Endodermal cell (in vitro differentiated cells): ENCODE results near the gene BCL7A. TPM values are rescaled to one million over a fixed set of nuclear protein-coding genes. Genes with fewer than 3 reads are reported as not detected.

Experiments used
- DNase-seq: peaks from one replicate; pipeline ENCODE4 v3.0.0-alpha.2; 2017
- H3K27ac ChIP-seq: 2 replicates; pipeline ENCODE4 v1.5.1; 2013; ENCODE audit warnings: mild to moderate bottlenecking, low read depth, low read length, moderate library complexity
- H3K27me3 ChIP-seq: 2 replicates; pipeline ENCODE4 v1.6.1; 2013; ENCODE audit warnings: mild to moderate bottlenecking, low read length, moderate library complexity; ENCODE audit not compliant: insufficient read depth, control insufficient read depth, poor library complexity, severe bottlenecking
- H3K36me3 ChIP-seq: 2 replicates; pipeline ENCODE4 v1.7.0; 2013; ENCODE audit warnings: mild to moderate bottlenecking, low read length, moderate library complexity; ENCODE audit not compliant: control insufficient read depth, insufficient read depth
- H3K4me1 ChIP-seq: one replicate; pipeline ENCODE4 v1.7.0; 2013; ENCODE audit warnings: low read length; ENCODE audit not compliant: control insufficient read depth, insufficient read depth
- H3K4me3 ChIP-seq: 2 replicates; pipeline ENCODE4 v1.5.1; 2013; ENCODE audit warnings: mild to moderate bottlenecking, low read length, moderate library complexity
- H3K9ac ChIP-seq: 2 replicates; pipeline ENCODE4 v1.6.1; 2013; ENCODE audit warnings: mild to moderate bottlenecking, low read length, moderate library complexity; ENCODE audit not compliant: poor library complexity, severe bottlenecking; ENCODE audit errors: extremely low read depth
- H3K9me3 ChIP-seq: 2 replicates; pipeline ENCODE4 v1.6.1; 2013; ENCODE audit warnings: mild to moderate bottlenecking, low read length, moderate library complexity; ENCODE audit not compliant: control insufficient read depth
- H3K27ac Mint-ChIP-seq: 2 replicates; pipeline ENCODE4 v1.8.0; 2020; ENCODE audit warnings: mixed read lengths
- H3K27me3 Mint-ChIP-seq: 2 replicates; pipeline ENCODE4 v1.8.0; 2021; ENCODE audit warnings: mild to moderate bottlenecking, mixed read lengths; ENCODE audit not compliant: insufficient read depth
- H3K36me3 Mint-ChIP-seq: 2 replicates; pipeline ENCODE4 v1.8.0; 2020; ENCODE audit warnings: low read depth, mixed read lengths
- H3K4me1 Mint-ChIP-seq: 2 replicates; pipeline ENCODE4 v1.8.0; 2020; ENCODE audit warnings: mixed read lengths
- H3K4me3 Mint-ChIP-seq: 2 replicates; pipeline ENCODE4 v1.8.0; 2020; ENCODE audit warnings: mild to moderate bottlenecking, moderate library complexity, mixed read lengths
- H3K9me3 Mint-ChIP-seq: 2 replicates; pipeline ENCODE4 v1.8.0; 2020; ENCODE audit warnings: mild to moderate bottlenecking, mixed read lengths
- CTCF ChIP-seq: fragments of 200-600 bp; sonication (generic); conservative IDR thresholded peaks from 2 replicates; pipeline ENCODE4 v1.5.0; 2021; ENCODE audit warnings: antibody characterized with exemption, mild to moderate bottlenecking
- WGBS, 2 experiments: methylation state at CpG; one replicate each; pipeline versions ENCODE4 v1.1.5 to v1.1.7; 2013; ENCODE audit warnings: missing lambda C conversion rate in 2 of 2, mixed read lengths in 1 of 2; ENCODE audit not compliant: insufficient coverage in 1 of 2, insufficient read length in 1 of 2; 5-methylcytosine and 5-hydroxymethylcytosine counted together
- total RNA-seq, 2 donors: library from RNA; stranded (reverse); fragmentation: NEBNext Ultra II Directional in 1 of 2; extraction: Animal tissue kit (Norgen Biotek cat#: 25700) in 1 of 2; gene quantifications; 2 replicates in 1 of 2; 3 replicates in 1 of 2; pipeline ENCODE4 v1.2.1, GENCODE V29; 2021

The BCL7A gene
- total RNA-seq, 2 donors from 2014 or later: 22.3 to 28.9 TPM

GRCh38 chr12:122096014-122096413, 74.3 kb downstream of the BCL7A start:
- H3K9ac ChIP-seq: no peak overlapping the region
- no peak overlapping the region for H3K27ac ChIP-seq
- H3K27me3 Mint-ChIP-seq: no peaks in the 10 kb centered on the region
- H3K4me1 ChIP-seq: peaks cover 18% of the 10 kb centered on the region
- no peak for TF ChIP-seq CTCF
- no peak overlapping the region for H3K4me3 ChIP-seq
- H3K27ac Mint-ChIP-seq: no peak overlapping the region
- H3K4me3 Mint-ChIP-seq: no peak overlapping the region
- no peak for DNase-seq
- 86 to 96% methylated on average over 4 to 9 of the region's 9 CpGs for WGBS, 2 experiments
- H3K36me3 Mint-ChIP-seq: peaks cover 4% of the 10 kb centered on the region
- H3K9me3 ChIP-seq: no peaks in the 10 kb centered on the region
- H3K36me3 ChIP-seq: no peaks in the 10 kb centered on the region
- H3K9me3 Mint-ChIP-seq: peaks cover under 1% of the 10 kb centered on the region
- H3K27me3 ChIP-seq: no peaks in the 10 kb centered on the region
- H3K4me1 Mint-ChIP-seq: peaks cover 38% of the 10 kb centered on the region

- no peak overlapping the region for H3K27ac ChIP-seq
Measured at GRCh38 chr12:122096591-122097149, 75.0 kb downstream of the BCL7A start.

GRCh38 chr12:122097584-122097926, 75.9 kb downstream of the BCL7A start:
- Histone ChIP-seq H3K27me3 (no peaks in the 10 kb centered on the region), H3K27ac (peak overlapping the region; percentile 77), H3K9ac (no peak overlapping the region), H3K9me3 (peaks cover 5% of the 10 kb centered on the region), H3K4me3 (no peak overlapping the region), H3K4me1 (peaks cover 18% of the 10 kb centered on the region), H3K36me3 (no peaks in the 10 kb centered on the region)
- H3K27ac Mint-ChIP-seq: peak overlapping the region; percentile 96
- peak overlapping the region; percentile 40 for H3K4me3 Mint-ChIP-seq
- 70% methylated on average over 2 of the region's 2 CpGs; no CpG with 5 or more reads in 1 of the 2 experiments for WGBS, 2 experiments
- peaks cover 2% of the 10 kb centered on the region for H3K36me3 Mint-ChIP-seq
- no peak for TF ChIP-seq CTCF
- H3K27me3 Mint-ChIP-seq: no peaks in the 10 kb centered on the region
- H3K9me3 Mint-ChIP-seq: peaks cover 4% of the 10 kb centered on the region
- DNase-seq: no peak
- peaks cover 38% of the 10 kb centered on the region for H3K4me1 Mint-ChIP-seq

More at GRCh38 chr12:122096591-122097149, 75.0 kb downstream of the BCL7A start:
- no peak for DNase-seq
- peaks cover 38% of the 10 kb centered on the region for H3K4me1 Mint-ChIP-seq
- TF ChIP-seq CTCF: no peak
- Histone ChIP-seq H3K36me3 (no peaks in the 10 kb centered on the region), H3K9me3 (no peaks in the 10 kb centered on the region), H3K4me1 (peaks cover 18% of the 10 kb centered on the region), H3K9ac (no peak overlapping the region), H3K4me3 (no peak overlapping the region), H3K27me3 (no peaks in the 10 kb centered on the region)
- H3K27ac Mint-ChIP-seq: no peak overlapping the region
- peaks cover 1% of the 10 kb centered on the region for H3K36me3 Mint-ChIP-seq
- no peaks in the 10 kb centered on the region for H3K27me3 Mint-ChIP-seq
- H3K4me3 Mint-ChIP-seq: no peak overlapping the region
- WGBS, 2 experiments: 91 to 92% methylated on average over 12 to 20 of the region's 20 CpGs
- H3K9me3 Mint-ChIP-seq: peaks cover 1% of the 10 kb centered on the region
